HG02970 (cell line): ENCODE data around the gene CCDC146.
"Not testable (repeated sequence)": the region's sequence is repeated elsewhere in the genome, so short reads cannot be mapped to it uniquely, and the experiment has no call there.

Source experiments
- ATAC-seq: cut with Tn5 transposase; IDR thresholded peaks from one replicate; pipeline ENCODE4 v1.9.1; 2021; ENCODE audit warnings: mild to moderate bottlenecking, moderate library complexity, moderate number of reproducible peaks; ENCODE audit not compliant: unreplicated experiment, low FRiP score

The CCDC146 gene

GRCh38 chr7:77327067-77327931 is 204.9 kb downstream of the CCDC146 start:
- ATAC-seq = no peak

- no peak for ATAC-seq
Measured at GRCh38 chr7:77327932-77328628, 205.7 kb downstream of the CCDC146 start.

- ATAC-seq = no peak
Measured at GRCh38 chr7:77328669-77329068, 206.3 kb downstream of the CCDC146 start.

DNA sequence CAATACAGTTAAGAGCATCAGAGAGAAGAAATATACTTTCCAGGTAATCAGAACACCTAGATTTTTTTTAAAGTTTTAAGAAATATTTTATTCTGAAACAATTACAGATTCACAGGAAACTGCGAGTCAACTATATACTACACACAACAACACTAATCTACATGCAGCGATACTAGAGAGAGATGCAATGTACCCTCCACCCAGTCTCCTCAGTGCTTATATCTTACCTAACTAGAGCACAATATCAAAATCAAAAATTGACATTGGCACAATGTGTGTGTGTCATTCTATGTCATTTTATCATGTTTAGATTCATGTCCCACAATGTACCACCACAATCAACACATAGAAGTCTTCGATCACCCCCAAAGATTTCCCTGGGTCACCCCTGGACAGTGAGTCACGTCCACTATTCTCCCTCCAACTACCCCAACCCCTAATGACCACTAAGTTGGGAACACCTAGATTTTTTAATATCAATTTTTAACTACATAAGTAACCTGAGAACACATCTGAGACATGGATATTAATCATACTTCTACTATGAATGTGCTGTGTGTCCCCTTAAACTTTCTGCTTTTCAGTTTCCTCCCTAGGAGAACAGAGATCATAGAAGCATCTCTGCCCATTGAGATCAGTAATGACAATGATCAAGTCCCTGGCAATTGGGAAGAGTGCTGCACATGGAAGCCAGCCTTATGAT is 207.2 kb downstream of the CCDC146 start:
- no peak for ATAC-seq

DNA sequence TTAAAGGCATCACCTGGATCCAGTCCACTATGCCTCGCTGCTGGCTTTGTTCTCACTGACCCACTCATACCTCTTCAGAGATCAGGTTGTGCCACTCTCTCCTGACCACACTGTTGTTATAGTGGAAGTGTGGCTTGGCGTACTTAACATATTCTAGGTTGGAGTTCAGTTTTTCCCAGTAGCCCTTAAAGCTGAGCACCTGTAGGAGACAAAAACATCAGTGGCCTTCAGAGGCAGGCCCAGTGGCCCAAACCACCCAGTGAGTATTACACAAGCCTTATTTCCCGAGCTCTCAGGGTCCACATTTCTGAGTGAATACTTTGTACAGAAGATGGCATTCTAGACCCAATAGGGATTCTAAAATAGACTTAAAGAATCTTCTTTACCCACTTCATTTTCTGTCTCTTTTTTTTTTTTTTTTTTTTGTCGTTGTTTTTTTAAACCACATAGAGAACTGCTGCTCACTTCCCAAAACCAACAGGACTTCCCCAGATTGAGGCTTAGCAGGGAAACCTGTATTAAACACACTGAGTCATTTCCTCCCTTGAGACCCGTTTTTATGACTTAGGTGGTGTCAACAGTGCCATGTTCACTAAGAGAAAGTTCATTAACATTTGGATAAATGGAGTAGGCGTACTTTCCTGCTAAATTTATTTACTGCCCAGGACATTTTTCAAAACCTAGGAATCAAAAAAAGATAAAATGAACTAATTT is 207.9 kb downstream of the CCDC146 start:
- ATAC-seq = no peak

DNA sequence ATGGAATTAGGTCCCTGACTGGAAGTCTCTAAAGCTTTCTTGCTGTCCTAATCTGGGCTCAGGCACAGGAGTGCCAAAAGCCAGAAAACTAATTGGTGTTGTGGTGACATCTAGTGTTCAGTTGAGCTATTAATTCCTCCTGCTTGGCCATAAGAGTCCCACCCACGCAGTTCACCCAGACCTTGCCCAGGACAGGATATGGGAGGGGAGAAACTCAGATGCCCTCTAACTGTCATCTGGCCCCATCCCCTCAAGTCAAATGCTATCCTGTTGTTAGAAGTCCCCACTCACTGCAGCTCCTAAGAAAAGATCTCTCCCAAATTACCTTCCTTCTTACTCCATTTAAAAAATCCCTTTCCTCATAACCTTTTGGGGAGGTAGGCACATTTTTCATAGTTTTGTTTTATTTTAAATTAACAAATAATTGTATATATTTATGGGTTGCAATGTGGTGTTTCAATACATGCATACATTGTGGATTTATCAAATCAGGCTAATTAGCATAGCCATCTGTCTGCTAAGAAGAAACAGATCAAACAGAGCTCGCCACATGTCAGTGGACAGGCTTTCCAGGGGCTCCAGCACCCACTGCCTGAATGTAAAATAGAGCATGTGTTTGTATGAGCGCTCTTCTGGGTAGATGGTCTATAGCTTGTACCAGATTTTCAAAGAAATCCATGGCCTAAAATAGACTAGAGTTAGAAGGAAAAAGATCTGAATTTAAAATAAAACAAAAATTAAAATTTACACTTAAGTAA is 209.7 kb downstream of the CCDC146 start:
- ATAC-seq = peak; percentile 60

DNA sequence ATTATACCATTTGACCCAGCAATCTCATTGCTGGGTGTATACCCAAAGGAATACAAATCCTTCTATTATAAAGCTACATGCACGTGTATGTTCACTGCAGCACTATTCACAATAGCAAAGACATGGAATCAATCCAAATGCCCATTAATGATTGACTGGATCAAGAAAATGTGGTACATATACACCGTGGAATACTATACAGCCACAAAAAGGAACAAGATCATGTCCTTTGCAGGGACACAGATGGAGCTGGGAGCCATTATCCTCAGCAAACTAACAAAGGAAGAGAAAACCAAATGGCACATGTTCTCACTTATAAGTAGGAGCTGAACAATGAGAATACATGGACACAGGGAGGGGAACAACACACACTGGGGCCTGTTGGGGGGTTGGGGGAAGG is 211.6 kb downstream of the CCDC146 start:
- not testable (repeated sequence) for ATAC-seq

- ATAC-seq = no peak
Measured at GRCh38 chr7:77335581-77335980, 213.2 kb downstream of the CCDC146 start.

- no peak for ATAC-seq
Measured at GRCh38 chr7:77337456-77337990, 215.1 kb downstream of the CCDC146 start.

GRCh38 chr7:77338260-77338659 is 215.8 kb downstream of the CCDC146 start:
- ATAC-seq = no peak

DNA sequence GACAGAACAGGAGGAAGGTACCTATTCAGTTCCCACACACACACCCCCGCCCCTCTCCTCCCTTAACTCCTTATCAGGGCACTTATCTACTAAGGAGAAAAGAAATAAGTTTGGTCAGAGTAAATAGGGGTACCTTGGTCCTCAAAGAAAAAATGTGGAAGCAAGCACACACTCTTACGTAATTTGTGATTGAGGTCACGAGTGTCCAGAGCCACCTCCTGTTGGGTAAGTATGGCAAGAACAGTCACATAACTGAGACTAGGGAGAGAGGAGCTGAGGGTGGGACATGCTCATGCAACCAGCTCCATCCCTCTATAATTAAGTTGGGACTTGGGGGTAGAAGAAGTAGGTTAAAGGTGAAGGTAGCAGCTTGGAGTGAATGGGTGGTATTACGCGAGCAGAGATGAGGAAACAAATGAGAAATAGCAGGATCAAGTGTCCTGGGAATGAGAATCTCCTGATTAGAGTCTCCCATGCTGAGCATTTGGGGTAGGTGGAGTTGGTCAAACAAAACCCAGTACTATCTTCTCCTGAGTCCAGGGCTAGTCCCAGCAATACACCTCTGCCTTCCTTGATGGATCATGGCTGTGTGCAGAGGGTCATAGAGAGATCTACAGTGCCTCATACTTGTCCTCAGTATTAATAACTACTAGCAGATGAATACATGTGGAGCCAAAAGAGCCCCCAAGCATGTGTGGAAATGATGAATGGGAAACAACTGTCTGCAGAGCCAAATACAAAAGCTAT is 216.6 kb downstream of the CCDC146 start:
- ATAC-seq = no peak

DNA sequence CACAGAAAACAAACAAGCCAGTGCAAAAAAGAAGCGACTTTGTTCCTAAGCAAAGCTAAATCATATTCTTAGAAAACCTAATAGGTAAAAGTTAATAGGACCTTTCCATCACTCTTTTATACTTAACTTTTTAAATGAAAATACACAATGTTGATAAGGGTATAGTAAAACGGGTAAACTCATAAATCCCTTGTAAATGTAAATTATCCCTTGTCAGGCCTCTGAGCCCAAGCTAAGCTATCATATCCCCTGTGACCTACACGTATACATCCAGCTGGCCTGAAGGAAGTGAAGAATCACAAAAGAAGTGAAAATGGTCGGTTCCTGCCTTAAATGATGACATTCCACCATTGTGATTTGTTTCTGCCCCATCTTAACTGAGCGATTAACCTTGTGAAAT is 217.3 kb downstream of the CCDC146 start:
- no peak for ATAC-seq
